ENCODE measurements around the gene MIB1.

The MIB1 gene

DNA sequence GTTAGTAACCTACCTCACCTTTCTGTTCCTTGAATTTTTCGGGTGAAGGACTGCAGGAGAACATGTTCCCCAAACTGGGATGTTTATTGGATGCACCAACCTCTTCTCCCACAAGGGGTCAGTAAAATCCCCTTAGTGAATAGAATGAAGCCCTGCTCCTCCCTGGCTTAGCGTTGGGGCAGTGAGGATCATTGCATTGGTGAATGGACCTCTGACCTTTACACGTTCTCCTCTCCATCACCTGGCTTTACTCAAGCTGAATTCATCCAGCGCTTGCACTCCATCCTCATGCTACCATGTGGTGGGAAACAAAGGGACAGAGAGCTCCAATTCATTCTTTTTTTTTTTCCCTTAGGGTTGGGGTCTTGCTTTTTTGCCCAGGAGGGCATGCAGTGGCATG, 157.2 kb downstream of the MIB1 start:
- DNase-seq = no peak

DNA sequence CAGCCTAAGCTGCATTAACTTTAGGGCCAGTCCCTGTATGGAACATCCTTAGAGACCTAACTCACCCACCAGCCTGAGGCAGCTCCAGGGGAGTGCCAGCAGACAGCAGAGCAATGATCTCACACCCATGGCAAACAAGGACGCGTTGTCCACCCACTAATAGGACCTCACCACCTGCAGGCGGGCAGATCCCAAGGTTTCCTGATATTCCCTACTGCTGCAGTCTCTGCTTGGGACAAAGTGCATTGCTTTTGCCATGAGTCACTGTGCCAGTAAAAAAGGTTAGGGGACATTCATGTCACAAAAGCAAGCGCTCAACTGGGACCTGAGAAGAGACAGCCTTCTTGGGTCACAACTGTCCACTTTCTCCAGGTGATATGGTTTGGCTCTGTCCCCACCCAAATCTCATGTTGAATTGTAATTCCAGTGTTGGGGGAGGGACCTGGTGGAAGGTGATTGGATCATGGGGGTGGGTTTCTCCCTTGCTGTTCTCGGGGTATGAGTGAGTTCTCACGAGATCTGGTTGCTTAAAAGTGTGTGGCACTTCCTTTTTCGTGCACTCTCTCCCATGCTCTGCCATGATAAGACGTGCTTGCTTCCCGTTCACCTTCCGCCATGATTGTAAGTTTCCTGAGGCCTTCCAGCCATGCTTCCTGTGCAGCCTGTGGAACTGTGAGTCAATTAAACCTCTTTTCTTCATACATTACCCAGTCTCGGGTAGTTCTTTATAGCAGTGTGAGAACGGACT, 160.2 kb downstream of the MIB1 start:
- no peak for DNase-seq

DNA sequence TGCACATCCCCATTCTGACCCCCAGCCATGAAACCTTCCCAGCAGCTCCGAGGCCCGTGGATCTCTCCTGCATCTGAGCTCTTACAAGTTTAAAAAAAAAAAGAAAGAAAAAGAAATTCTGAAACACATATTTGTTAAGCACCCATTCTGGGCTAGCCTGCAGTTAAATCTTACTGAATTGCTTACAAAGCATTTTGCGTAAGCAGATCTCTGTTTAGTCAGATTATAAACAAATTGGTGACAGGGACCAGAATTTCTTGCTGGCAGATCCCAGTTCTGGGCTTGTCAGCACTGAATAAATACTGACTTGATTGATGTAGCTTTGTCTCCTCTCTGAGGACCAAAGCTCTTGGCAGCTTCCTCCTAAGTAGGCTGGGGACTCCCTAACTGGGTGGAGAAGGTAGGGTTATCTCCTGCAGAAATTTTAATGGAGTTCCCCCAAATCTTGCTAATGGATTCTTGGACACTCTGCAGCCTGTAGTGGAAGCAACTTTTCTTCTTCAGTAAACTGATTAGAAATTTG, 160.9 kb downstream of the MIB1 start:
- DNase-seq = no peak

DNA sequence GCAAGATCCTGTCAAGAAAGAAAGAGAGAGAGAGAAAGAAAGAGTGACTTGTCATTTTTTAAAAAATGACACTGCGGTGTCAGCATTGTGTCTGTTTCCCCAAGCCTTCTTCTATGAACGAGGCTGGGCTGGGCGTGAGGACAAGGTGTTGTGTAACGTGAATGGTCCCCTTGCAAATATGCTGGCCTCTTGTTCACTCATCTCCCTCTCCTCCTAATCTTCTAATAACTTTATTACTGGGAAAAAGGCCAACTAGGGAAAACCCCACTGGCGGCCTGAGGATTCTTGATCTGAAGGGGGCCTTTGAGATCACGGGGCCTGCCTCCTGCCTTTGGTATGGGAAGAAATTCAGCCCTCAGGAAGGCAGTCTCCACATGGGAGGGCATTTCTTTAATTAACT, 163.1 kb downstream of the MIB1 start:
- no peak for DNase-seq

DNA sequence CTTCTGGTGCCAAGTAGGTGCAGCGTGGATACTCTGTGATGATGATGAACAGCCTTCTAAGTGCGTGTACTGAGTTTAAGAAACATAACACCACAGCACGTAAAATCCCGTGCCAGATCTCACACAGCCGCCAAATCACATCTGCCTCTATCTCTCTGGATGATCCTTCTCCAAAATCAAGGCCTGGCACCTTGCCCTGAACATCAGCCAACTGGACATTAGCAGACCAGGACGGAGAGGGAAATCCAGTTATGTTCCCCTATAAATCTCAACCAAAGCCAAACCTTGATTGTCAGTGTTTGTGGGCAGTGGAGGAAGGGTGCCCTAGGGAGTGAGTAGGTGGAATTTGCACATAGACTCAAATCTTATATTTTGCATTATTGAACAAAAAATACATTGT, 164.3 kb downstream of the MIB1 start:
- no peak for DNase-seq

DNA sequence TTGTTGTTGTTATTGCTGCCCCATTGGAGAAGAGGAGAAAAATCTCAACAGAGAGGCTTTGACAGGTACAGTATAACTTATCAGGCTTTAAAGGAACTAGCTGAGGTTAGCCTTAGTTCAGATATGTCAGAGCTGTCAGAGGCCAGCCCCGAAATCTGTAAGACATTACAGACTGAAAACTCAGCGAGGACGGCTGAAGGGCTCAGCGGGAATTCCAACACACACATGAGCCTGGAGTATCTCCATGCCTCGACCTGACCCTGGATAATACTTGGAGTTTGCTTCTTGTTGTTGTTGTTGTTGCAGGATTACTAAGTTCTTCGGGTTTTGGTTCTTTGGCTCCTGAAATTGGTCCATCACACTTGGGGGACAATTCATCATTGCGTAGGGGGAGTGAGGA, 166.9 kb downstream of the MIB1 start:
- no peak for DNase-seq

DNA sequence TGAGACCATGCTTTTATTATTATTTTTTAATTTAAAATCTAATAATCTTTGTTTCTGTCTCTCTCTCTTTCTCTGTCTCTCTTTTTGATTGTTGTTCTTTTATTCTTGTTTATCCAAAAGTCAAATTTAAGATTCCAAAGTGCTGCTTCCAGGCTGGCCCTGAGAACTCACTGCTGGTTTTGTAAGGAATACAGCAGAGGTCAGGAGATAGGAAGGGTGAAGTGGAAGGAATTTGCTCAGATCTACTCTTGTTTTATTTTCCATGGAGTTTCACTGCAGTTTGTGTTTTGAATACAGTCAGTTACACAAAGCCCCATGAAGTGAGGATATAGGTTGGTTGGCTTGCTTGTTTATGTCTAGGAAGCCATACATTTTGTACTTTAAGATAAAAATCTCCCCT, 168.1 kb downstream of the MIB1 start:
- DNase-seq = no peak

DNA sequence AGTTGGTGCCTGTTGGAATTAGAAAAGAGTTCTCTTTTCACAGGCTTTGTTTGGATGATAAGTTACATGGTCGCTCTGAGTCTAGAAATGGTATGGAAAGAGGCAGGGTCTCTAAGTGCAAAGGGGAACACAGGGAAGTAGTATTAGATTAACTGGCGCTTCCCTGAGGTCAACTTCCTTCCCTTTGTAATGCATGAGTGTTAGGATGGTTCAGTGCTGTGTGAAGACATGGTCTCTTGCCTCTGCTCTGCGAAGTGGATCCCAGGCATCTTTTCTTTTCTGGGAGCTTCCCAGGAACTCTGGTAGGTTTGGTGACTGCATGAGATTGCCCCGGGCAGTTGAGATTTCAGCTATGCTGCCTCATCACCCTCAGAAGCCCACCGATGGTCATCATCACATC, 170.3 kb downstream of the MIB1 start:
- no peak for DNase-seq

DNA sequence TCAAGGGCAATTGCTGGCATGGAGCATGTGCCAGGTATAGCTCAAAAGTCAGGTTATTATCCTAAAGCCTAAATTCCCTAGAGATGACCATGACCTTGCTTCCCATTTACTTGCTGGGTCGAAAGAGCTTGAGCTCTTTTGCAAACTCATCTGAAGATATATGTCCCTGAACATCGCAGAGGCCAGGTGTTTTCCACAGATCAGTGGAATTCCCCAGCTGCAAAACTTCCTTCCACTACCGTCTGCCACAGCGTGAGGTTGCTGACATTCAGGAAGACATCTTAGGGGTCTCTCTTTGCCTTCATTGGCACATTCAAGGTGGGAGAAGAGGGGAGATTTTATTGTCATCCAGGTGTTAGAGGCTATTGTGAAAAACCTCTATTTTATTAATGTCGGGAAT, 171.0 kb downstream of the MIB1 start:
- no peak for DNase-seq

DNA sequence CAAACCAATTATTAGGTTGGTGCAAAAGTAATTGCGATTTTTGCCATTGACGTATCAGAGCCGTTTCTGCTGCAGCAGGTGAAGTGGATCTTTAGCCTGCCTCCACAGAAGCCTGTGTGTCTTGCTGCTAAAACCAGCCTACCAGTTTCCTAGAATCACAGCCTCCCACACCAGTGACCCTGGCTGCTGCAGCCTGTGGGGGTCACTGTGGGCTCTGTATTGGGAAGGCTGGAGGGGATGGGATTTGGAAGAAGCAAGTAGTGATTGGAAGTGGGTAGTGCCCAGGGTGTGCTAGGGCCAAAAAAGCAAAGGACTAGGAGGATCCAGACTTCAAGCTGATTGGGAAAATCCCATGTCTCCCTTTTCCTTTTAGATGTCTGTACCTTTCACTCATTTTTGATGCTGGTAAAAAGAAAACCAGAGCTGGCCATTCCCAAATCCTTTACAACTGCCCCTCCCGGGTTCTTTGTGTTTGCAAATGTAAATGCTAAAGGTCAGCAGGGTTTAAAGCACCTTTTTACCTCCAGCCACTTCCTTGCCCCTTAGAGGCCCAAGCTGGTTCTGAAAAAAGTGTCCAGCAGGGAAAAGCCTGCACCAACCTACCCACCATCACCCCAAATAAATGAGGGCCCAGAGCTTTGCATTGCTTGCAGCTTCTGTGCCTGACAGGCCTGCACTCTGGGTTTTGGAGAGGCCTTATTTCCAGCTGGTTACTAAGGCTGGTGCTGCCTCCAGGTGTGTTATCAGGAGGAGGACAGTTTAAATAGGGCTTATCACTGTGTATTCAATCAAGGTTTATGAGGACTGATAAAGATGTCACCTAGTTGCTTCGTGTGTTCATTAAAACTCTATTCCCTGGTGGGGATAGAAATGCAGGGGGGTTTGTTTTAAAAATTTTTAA, 172.0 kb downstream of the MIB1 start:
- DNase-seq = no peak

DNA sequence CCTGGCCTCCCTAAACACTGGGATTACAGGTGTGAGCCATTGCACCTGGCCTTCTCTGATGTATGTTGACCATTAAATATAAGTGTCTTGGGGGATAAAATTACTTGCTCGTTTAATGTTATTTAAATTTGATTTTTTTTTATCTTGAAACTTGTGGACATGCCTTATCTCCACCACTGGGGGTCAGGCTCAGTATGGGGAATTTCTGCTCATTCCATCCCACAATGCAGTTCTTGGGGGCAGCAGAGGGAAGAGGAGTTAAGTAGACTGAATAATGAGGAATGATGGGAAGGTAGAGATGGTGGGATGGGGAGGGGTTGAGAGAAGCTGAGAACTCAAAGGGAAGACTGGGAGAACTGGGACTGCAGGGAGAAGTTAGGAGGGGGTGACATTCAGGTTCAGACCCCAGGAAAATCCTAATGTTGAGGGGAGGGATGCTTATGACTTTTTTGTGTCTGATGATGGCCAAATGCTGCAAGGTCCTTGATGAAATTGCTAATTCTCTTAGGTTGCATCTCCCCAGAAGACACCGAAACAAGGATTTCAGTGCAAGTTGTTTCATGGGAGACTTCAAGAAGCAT, 174.2 kb downstream of the MIB1 start:
- DNase-seq = no peak

DNA sequence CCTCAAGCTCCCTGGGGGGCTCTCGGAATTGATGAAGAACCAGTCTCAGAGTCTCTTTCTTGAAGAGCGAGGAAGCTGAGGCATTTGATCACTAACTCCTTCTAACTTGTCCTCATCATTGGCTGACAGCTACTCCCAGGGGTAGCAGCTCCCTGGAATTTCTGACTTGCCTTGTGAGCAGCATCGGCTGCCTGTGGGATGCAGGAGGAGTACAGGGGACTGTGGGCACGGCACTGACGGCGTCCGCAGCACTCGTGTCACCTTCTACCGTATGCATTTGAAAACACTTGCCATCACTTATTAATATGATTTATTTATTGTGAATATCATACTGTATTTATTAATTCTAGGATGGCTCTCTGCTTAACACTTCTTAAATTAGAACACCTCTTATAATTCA, 175.0 kb downstream of the MIB1 start:
- no peak for DNase-seq

DNA sequence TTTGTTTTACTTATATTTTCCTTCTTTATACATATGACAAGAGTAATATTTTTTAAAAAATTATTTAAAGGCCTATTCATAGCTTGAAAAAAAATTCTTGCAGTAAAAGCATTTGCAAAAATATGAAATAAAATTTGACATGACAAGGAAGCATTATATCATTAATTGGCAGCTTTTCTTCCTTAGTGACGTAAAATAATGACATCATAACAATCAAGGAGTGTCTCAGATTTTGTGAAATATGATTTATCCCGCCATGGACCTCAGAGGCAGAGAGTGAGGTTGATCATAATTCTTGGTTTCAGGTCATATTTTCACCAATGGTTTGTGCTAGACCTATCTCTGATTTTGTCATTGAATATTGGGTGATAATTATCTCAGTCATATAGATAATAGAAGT, 176.0 kb downstream of the MIB1 start:
- no peak for DNase-seq

DNA sequence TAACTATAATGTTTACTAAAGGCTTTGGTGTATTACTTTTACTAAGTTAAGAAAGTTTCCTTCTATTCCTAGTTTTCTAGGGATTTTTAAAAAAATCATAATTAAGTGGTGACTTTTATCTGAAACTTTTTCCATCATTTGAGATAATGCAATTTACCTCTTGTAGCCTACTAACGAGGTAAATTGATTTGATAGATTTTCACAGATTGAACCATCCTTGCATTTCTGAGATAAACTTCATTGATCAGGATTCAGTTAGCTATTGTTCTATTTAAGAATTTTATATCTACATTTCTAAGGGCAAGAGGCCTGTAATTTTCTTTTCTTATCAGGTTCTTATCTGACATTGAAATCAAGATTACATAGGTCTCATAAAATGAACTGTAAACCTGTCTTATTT, 178.1 kb downstream of the MIB1 start:
- DNase-seq = no peak
